H1 (cell line): ENCODE measurements around the gene MIPEP. TPM values are rescaled to one million over a fixed set of nuclear protein-coding genes. Genes with fewer than 3 reads are reported as not detected.

Source experiments
- CTCF ChIA-PET: fragments of 300-600 bp; sonication (Branson Sonifier 250); formaldehyde crosslinking; loops from one replicate; lab custom pipeline; 2021; ENCODE audit not compliant: partially characterized antibody; lab: Charles Lee
- POLR2A ChIA-PET: fragments of 300-600 bp; sonication (Branson Sonifier 250); formaldehyde crosslinking; loops from one replicate; lab custom pipeline; 2021; ENCODE audit warnings: inconsistent platforms; ENCODE audit not compliant: partially characterized antibody; lab: Charles Lee
- DNase-seq, 2 experiments: peaks; one replicate each; pipeline versions ENCODE4 v3.0.0 to v3.0.0-alpha.2; 2010 to 2022; ENCODE audit warnings: low spot score in 2 of 2, low read depth in 1 of 2, mixed read lengths in 1 of 2
- FAIRE-seq: peaks from 2 replicates; lab custom pipeline; 2011; peaks lifted over from hg19 to GRCh38; lab: Jason Lieb, UNC
- H2AFZ ChIP-seq: 2 replicates; pipeline ENCODE4 v1.8.1; 2012; ENCODE audit warnings: low read length, inconsistent platforms
- H2AK5ac ChIP-seq: 2 replicates; pipeline ENCODE4 v1.6.1; 2013; ENCODE audit warnings: low read depth, low read length
- H2BK120ac ChIP-seq: replicated peaks from 2 replicates; pipeline ENCODE3; 2013; ENCODE audit warnings: low read depth, low read length, inconsistent platforms
- H2BK12ac ChIP-seq: 2 replicates; pipeline ENCODE4 v1.6.1; 2013; ENCODE audit warnings: low read depth, low read length
- H2BK15ac ChIP-seq: 2 replicates; pipeline ENCODE4 v1.6.1; 2013; ENCODE audit warnings: low read length
- H2BK20ac ChIP-seq: 2 replicates; pipeline ENCODE4 v1.6.1; 2013; ENCODE audit warnings: low read length
- H2BK5ac ChIP-seq: 2 replicates; pipeline ENCODE4 v1.6.1; 2013; ENCODE audit warnings: low read depth, low read length
- H3K14ac ChIP-seq: 2 replicates; pipeline ENCODE4 v1.6.1; 2013; ENCODE audit warnings: inconsistent platforms; ENCODE audit not compliant: insufficient read length
- H3K18ac ChIP-seq: 2 replicates; pipeline ENCODE4 v1.6.1; 2013; ENCODE audit warnings: low read length; ENCODE audit errors: extremely low read depth
- H3K23ac ChIP-seq: 2 replicates; pipeline ENCODE4 v1.6.1; 2013; ENCODE audit warnings: inconsistent platforms; ENCODE audit not compliant: insufficient read length
- H3K23me2 ChIP-seq: 2 replicates; pipeline ENCODE4 v1.6.1; 2013; ENCODE audit warnings: low read depth, low read length
- H3K27ac ChIP-seq: 2 replicates; pipeline ENCODE4 v1.6.1; 2011; ENCODE audit warnings: low read depth, low read length, inconsistent platforms
- H3K27me3 ChIP-seq, 4 experiments: replicated peaks in 1 of 4; 1 replicate in 1 of 4; 2 replicates in 3 of 4; pipeline versions ENCODE4 v1.6.1 to v1.8.1; 2011 to 2013; ENCODE audit warnings: low read length in 3 of 4, mild to moderate bottlenecking in 3 of 4, inconsistent platforms in 2 of 4, mixed read lengths in 2 of 4, moderate library complexity in 1 of 4; ENCODE audit not compliant: control insufficient read depth in 3 of 4, insufficient read depth in 3 of 4; ENCODE audit errors: extremely low read depth in 1 of 4
- H3K36me3 ChIP-seq, 4 experiments: 2 replicates each; pipeline versions ENCODE4 v1.6.1 to v1.8.1; 2011 to 2013; ENCODE audit warnings: mild to moderate bottlenecking in 4 of 4, low read length in 3 of 4, moderate library complexity in 2 of 4, control low read depth in 1 of 4, inconsistent platforms in 1 of 4; ENCODE audit not compliant: insufficient read depth in 4 of 4, control insufficient read depth in 2 of 4
- H3K4ac ChIP-seq: replicated peaks from 2 replicates; pipeline ENCODE3; 2013; ENCODE audit warnings: low read length, low read depth, mixed read lengths, inconsistent platforms; ENCODE audit not compliant: insufficient read length
- H3K4me1 ChIP-seq, 4 experiments: replicated peaks in 1 of 4; 1 replicate in 1 of 4; 2 replicates in 3 of 4; pipeline versions ENCODE4 v1.6.1 to v1.8.1; 2011 to 2013; ENCODE audit warnings: low read length in 3 of 4, inconsistent platforms in 2 of 4, mixed read lengths in 1 of 4; ENCODE audit not compliant: insufficient read depth in 4 of 4, control insufficient read depth in 3 of 4
- H3K4me2 ChIP-seq, 2 experiments: 2 replicates each; pipeline versions ENCODE4 v1.6.1 to v1.8.1; 2011 to 2013; ENCODE audit warnings: low read depth in 2 of 2, low read length in 2 of 2, control low read depth in 1 of 2, inconsistent platforms in 1 of 2, mild to moderate bottlenecking in 1 of 2; ENCODE audit not compliant: insufficient read depth in 1 of 2
- H3K4me3 ChIP-seq, 4 experiments: fragments of 200-600, 300-600 bp in 1 of 4; sonication (generic), shearing (Covaris generic), sonication (Bioruptor Twin) in 1 of 4; 2 replicates each; pipeline versions ENCODE4 v1.5.1 to v1.8.1; 2011 to 2016; ENCODE audit warnings: low read length in 4 of 4, low read depth in 3 of 4, control low read depth in 2 of 4, inconsistent platforms in 2 of 4, mild to moderate bottlenecking in 2 of 4, mixed read lengths in 1 of 4, moderate library complexity in 1 of 4; ENCODE audit not compliant: insufficient read depth in 2 of 4; ENCODE audit errors: extremely low read depth in 1 of 4
- H3K56ac ChIP-seq: replicated peaks from 2 replicates; pipeline ENCODE3; 2013; ENCODE audit warnings: low read depth, mild to moderate bottlenecking, mixed read lengths, low read length, inconsistent platforms; ENCODE audit not compliant: insufficient read length
- H3K79me1 ChIP-seq: 2 replicates; pipeline ENCODE4 v1.6.1; 2013; ENCODE audit warnings: low read depth, low read length, control low read depth
- H3K79me2 ChIP-seq, 2 experiments: 2 replicates each; pipeline versions ENCODE4 v1.6.1 to v1.8.1; 2012 to 2013; ENCODE audit warnings: low read length in 2 of 2, mild to moderate bottlenecking in 2 of 2, inconsistent platforms in 1 of 2; ENCODE audit not compliant: insufficient read depth in 2 of 2, control insufficient read depth in 1 of 2
- H3K9ac ChIP-seq, 4 experiments: replicated peaks in 1 of 4; 1 replicate in 1 of 4; 2 replicates in 3 of 4; pipeline versions ENCODE4 v1.6.1 to v1.8.1; 2011 to 2013; ENCODE audit warnings: low read depth in 3 of 4, low read length in 3 of 4, control low read depth in 2 of 4, mild to moderate bottlenecking in 2 of 4, moderate library complexity in 2 of 4, inconsistent platforms in 1 of 4; ENCODE audit errors: extremely low read depth in 1 of 4
- H3K9me3 ChIP-seq, 2 experiments: 2 replicates each; pipeline versions ENCODE4 v1.6.1 to v1.8.1; 2012 to 2013; ENCODE audit warnings: mild to moderate bottlenecking in 2 of 2, moderate library complexity in 2 of 2, control low read depth in 1 of 2, inconsistent platforms in 1 of 2, low read depth in 1 of 2, low read length in 1 of 2, mixed read lengths in 1 of 2; ENCODE audit not compliant: insufficient read depth in 2 of 2
- H4K20me1 ChIP-seq, 2 experiments: replicated peaks in 1 of 2; 2 replicates each; pipeline versions ENCODE3 to v1.8.1; 2011 to 2013; ENCODE audit warnings: inconsistent platforms in 2 of 2, low read length in 2 of 2, mild to moderate bottlenecking in 1 of 2; ENCODE audit not compliant: insufficient read depth in 2 of 2, control insufficient read depth in 1 of 2
- H4K5ac ChIP-seq: 2 replicates; pipeline ENCODE4 v1.6.1; 2013; ENCODE audit warnings: low read length, low read depth, mixed read lengths, inconsistent platforms; ENCODE audit not compliant: insufficient read length
- H4K8ac ChIP-seq: 2 replicates; pipeline ENCODE4 v1.8.0; 2013; ENCODE audit warnings: mild to moderate bottlenecking, moderate library complexity, low read length, inconsistent platforms; ENCODE audit not compliant: insufficient read depth; ENCODE audit errors: extremely low read depth
- H4K91ac ChIP-seq: replicated peaks from 2 replicates; pipeline ENCODE3; 2013; ENCODE audit warnings: low read length, mixed read lengths, inconsistent platforms; ENCODE audit not compliant: insufficient read length
- BACH1 ChIP-seq: IDR thresholded peaks from 2 replicates; pipeline ENCODE4 v1.6.1; 2012; ENCODE audit warnings: low read length, improper control_type of control experiment
- KDM5A ChIP-seq: fragments of 200-600 bp; IDR thresholded peaks from 2 replicates; pipeline ENCODE4 v1.7.1; 2012; ENCODE audit warnings: mild to moderate bottlenecking, low read length, inconsistent platforms, mixed read lengths
- NRF1 ChIP-seq: IDR thresholded peaks from 2 replicates; pipeline ENCODE4 v1.6.1; 2011; ENCODE audit warnings: mild to moderate bottlenecking, low read depth, low read length, improper control_type of control experiment
- RAD21 ChIP-seq, 2 experiments: IDR thresholded peaks in 1 of 2; conservative IDR thresholded peaks in 1 of 2; 2 replicates each; pipeline ENCODE4 v1.6.1; 2011; ENCODE audit warnings: low read depth in 2 of 2, low read length in 2 of 2, improper control_type of control experiment in 1 of 2, inconsistent platforms in 1 of 2, mild to moderate bottlenecking in 1 of 2, moderate library complexity in 1 of 2
- RBBP5 ChIP-seq: IDR thresholded peaks from 2 replicates; pipeline ENCODE4 v1.7.1; 2012; ENCODE audit warnings: low read depth, mild to moderate bottlenecking, inconsistent platforms, low read length, moderate library complexity, borderline replicate concordance
- RFX5 ChIP-seq: IDR thresholded peaks from 2 replicates; pipeline ENCODE4 v1.6.1; 2011; ENCODE audit warnings: low read depth, low read length, improper control_type of control experiment, borderline replicate concordance
- RNF2 ChIP-seq: fragments of 200-900, 300-1000 bp; sonication (generic); IDR thresholded peaks from 2 replicates; pipeline ENCODE4 v1.7.1; 2016; ENCODE audit warnings: borderline replicate concordance, low read depth, mild to moderate bottlenecking, antibody characterized with exemption, low read length; ENCODE audit not compliant: poor library complexity, severe bottlenecking; ENCODE audit errors: missing control alignments
- SIX5 ChIP-seq: IDR thresholded peaks from 2 replicates; pipeline ENCODE4 v1.6.1; 2011; ENCODE audit warnings: mild to moderate bottlenecking, low read depth, low read length
- SUZ12 ChIP-seq: fragments of 200-600 bp; sonication (generic); IDR thresholded peaks from 2 replicates; pipeline ENCODE4 v1.6.1; 2012; ENCODE audit warnings: mild to moderate bottlenecking, inconsistent platforms, low read length, moderate library complexity, mixed read lengths
- TBP ChIP-seq: IDR thresholded peaks from 2 replicates; pipeline ENCODE4 v1.6.1; 2011; ENCODE audit warnings: low read depth, low read length, improper control_type of control experiment
- TCF12 ChIP-seq: IDR thresholded peaks from 2 replicates; pipeline ENCODE4 v1.6.1; 2011; ENCODE audit warnings: low read depth, mild to moderate bottlenecking, low read length
- YY1 ChIP-seq: IDR thresholded peaks from 2 replicates; pipeline ENCODE4 v1.6.1; 2011; ENCODE audit warnings: low read depth, mild to moderate bottlenecking, low read length
- WGBS, 2 experiments: shearing (Covaris generic) in 1 of 2; methylation state at CpG; one replicate each; pipeline versions ENCODE4 v1.1.6 to v1.1.7; 2013 to 2015; ENCODE audit warnings: low lambda C conversion rate in 2 of 2, mixed read lengths in 2 of 2, inconsistent platforms in 1 of 2, low coverage in 1 of 2, missing lambda C conversion rate in 1 of 2; ENCODE audit not compliant: insufficient replicate concordance in 2 of 2, insufficient coverage in 1 of 2, insufficient read length in 1 of 2; ENCODE audit errors: extremely low coverage in 1 of 2, missing lambda C conversion rate in 1 of 2; 5-methylcytosine and 5-hydroxymethylcytosine counted together
- polyA plus RNA-seq, 7 experiments: library from polyadenylated mRNA; depleted of rRNA in 3 of 7; stranded (reverse) in 5 of 7; unstranded in 2 of 7; fragments of >200 nt in 5 of 7; fragments of 200-250 nt in 2 of 7; gene quantifications; 1 replicate in 5 of 7; 2 replicates in 1 of 7; 4 replicates in 1 of 7; pipeline versions ENCODE4 v1.2.1 to v1.2.3, GENCODE V29; 2011 to 2013; ENCODE audit warnings: missing spikeins in 2 of 7, mixed read lengths in 2 of 7
- total RNA-seq: library from RNA; stranded (reverse); fragmentation: NEBNext Ultra II Directional; extraction: Animal tissue kit (Norgen Biotek cat#: 25700); gene quantifications from 2 replicates; pipeline ENCODE4 v1.2.1, GENCODE V29; 2021
- TF ChIP-seq, protein P1 (sequence below): IDR thresholded peaks from 2 replicates; pipeline ENCODE4 v1.6.1; 2012; ENCODE audit warnings: inconsistent platforms
- TF ChIP-seq, protein P2 (sequence below): IDR thresholded peaks from 2 replicates; pipeline ENCODE4 v1.6.1; 2011; ENCODE audit warnings: low read depth, mild to moderate bottlenecking, low read length; ENCODE audit not compliant: insufficient read depth

The MIPEP gene
- total and polyA plus RNA-seq, 2 of the 8 experiments (the other 6 are each of a cell fraction or from before 2014, with no cell fraction given): 24.0 to 24.2 TPM

DNA sequence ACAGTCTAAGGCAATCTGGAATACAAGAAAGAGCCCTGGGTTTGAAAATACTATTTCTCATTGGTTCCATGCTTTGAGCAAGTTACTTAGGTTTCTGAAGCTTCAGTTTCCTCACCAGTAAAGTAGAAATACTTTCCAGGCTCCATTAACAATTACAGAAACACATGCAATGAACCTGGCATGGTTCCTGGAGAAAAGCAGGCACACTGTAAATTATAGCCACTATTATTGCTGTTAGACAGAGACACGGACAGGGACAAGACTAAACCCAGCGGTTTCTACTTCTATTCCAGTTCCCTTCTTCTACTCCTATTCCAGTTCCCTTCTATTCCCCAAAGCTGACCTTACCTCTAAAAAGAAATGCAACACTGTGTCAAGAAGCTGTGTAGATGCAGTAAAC lies 41.2 kb downstream of the MIPEP start:
- H4K91ac ChIP-seq: no peak overlapping the region
- no peaks in the 10 kb centered on the region for H4K20me1 ChIP-seq
- H3K23ac ChIP-seq: no peak overlapping the region
- no peak for FAIRE-seq
- H3K14ac ChIP-seq: no peak overlapping the region
- no peak overlapping the region for H3K9ac ChIP-seq
- H3K4me2 ChIP-seq: no peak overlapping the region
- H2BK15ac ChIP-seq: no peak overlapping the region
- H3K27me3 ChIP-seq: no peaks in the 10 kb centered on the region
- H3K9me3 ChIP-seq: no peaks in the 10 kb centered on the region
- H4K5ac ChIP-seq: no peak overlapping the region
- no peak overlapping the region for H2AFZ ChIP-seq
- no peak overlapping the region for H2BK12ac ChIP-seq
- H3K4me3 ChIP-seq: no peak overlapping the region
- WGBS, 2 experiments: 95% methylated on average over 2 of the region's 2 CpGs; no CpG with 5 or more reads in 1 of the 2 experiments
- H2BK20ac ChIP-seq: no peak overlapping the region
- H3K27ac ChIP-seq: no peak overlapping the region
- H3K36me3 ChIP-seq: no peaks in the 10 kb centered on the region
- ChIA-PET POLR2A (no interaction called here), CTCF (no interaction called here)
- H3K23me2 ChIP-seq: no peaks in the 10 kb centered on the region
- H4K8ac ChIP-seq: no peak overlapping the region
- no peak for DNase-seq
- H3K4me1 ChIP-seq: peaks cover 0 to 3% (median 0%) of the 10 kb centered on the region in 4 experiments; a peak in 1 of 7 replicates
- no peaks in the 10 kb centered on the region for H3K79me1 ChIP-seq
- H2BK5ac ChIP-seq: no peak overlapping the region
- H3K4ac ChIP-seq: no peak overlapping the region
- H3K79me2 ChIP-seq: no peaks in the 10 kb centered on the region
- no peak overlapping the region for H3K56ac ChIP-seq
- H2AK5ac ChIP-seq: no peak overlapping the region
- H3K18ac ChIP-seq: no peak overlapping the region
- no peak overlapping the region for H2BK120ac ChIP-seq
- no peak for TF ChIP-seq BACH1
- TF ChIP-seq YY1: no peak
- TF ChIP-seq RFX5: no peak
- no peak for TF ChIP-seq NRF1
- TF ChIP-seq, protein P1, sequence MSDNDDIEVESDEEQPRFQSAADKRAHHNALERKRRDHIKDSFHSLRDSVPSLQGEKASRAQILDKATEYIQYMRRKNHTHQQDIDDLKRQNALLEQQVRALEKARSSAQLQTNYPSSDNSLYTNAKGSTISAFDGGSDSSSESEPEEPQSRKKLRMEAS: no peak
- no peak for TF ChIP-seq SIX5
- no peak for TF ChIP-seq RAD21 (IDR thresholded peaks at IDR 0.05 in 1 of 2, conservative IDR thresholded peaks at IDR 0.05 in 1 of 2; ENCODE audit: low read depth in 2 of 2, low read length in 2 of 2)
- no peak for TF ChIP-seq RNF2
- TF ChIP-seq RBBP5: no peak
- TF ChIP-seq TCF12: no peak
- no peak for TF ChIP-seq KDM5A
- no peak for TF ChIP-seq SUZ12
- TF ChIP-seq, protein P2, sequence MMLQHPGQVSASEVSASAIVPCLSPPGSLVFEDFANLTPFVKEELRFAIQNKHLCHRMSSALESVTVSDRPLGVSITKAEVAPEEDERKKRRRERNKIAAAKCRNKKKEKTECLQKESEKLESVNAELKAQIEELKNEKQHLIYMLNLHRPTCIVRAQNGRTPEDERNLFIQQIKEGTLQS: no peak
- no peak for TF ChIP-seq TBP
